GM21528 (cell line): ENCODE results near the gene FAM117A.
A peak's percentile ranks its signal among the peaks of the same experiment; 100 is the strongest.
"Not testable (repeated sequence)": the region's sequence is repeated elsewhere in the genome, so short reads cannot be mapped to it uniquely, and the experiment has no call there.

Experiments
- ATAC-seq: cut with Tn5 transposase; IDR thresholded peaks from one replicate; pipeline ENCODE4 v1.9.1; 2021; ENCODE audit warnings: mild to moderate bottlenecking, moderate library complexity; ENCODE audit not compliant: unreplicated experiment, low FRiP score

The FAM117A gene

GRCh38 chr17:49681106-49681979 is 82.6 kb downstream of the FAM117A start:
- no peak for ATAC-seq

DNA sequence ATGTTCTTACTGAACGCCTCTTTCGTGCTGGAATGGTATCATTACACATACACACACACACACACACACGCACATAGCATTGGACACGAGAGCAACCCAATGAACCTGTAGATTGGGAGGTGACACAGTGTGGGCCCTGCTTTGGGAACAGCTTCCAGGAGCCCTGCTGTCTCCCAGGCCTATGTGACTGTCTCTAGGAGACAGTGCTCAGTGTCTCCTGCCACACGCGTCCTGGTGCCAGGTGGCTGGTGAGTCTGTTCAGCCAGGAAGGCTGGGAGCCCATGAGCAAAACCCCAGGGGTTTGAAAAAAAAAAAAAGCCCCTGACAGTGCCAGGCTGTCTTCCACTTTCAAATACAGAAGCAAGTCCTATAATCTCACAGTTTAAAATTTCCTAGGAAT is 83.6 kb downstream of the FAM117A start:
- ATAC-seq = no peak

DNA sequence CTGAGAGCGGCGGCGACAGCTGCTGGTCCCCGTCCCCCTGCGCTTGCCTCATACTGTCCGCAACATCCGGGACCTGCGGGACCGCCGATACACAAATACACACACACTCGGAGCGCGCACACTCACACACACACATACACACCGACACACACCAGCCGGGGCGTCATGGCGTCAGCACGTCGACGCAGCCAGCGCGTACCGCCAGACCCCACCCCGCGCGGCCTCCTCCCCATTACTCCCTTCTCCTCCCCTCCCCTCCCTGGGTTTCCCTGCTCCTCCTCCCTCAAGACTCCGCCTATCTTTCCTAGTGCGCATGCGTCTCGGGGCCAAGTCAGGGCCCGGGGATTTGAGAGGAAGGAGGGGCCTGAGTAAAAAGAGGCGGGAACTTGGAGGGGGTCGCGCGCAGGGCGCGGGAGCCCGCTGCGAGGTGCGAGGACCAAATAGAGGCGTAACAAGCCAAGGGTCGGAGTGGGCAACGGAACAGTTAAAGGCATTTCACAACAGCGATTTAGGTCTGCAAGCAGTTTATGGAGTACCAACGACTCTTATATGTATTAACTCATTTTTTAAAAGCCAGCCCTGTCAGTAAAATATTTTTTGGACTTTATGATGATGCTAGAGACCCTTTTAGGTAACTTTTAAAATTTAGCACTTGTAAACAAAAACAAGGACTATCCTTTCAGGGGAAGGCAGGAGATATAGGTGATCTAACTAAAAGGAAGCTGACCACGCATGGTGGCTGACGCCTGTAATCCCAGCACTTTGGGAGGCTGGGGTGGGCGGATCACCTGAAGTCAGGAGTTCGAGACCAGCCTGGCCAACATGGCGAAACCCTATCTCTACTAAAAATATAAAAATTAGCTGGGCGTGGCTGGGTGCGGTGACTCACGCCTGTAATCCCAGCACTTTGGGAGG is 85.7 kb downstream of the FAM117A start, which contains the start of gene SPOP:
Gene SPOP, minus strand, starts transcription at position 165 of the 915 bp plus-strand sequence. CDS start 55,287 bp downstream, outside the sequence.
- peak; percentile 82 for ATAC-seq

- peak; percentile 48 for ATAC-seq
These were observed 86.6 kb downstream of the FAM117A start for GRCh38 chr17:49677134-49677932.

- ATAC-seq = peak; percentile 58
These were observed 87.6 kb downstream of the FAM117A start for GRCh38 chr17:49676276-49676868.

DNA sequence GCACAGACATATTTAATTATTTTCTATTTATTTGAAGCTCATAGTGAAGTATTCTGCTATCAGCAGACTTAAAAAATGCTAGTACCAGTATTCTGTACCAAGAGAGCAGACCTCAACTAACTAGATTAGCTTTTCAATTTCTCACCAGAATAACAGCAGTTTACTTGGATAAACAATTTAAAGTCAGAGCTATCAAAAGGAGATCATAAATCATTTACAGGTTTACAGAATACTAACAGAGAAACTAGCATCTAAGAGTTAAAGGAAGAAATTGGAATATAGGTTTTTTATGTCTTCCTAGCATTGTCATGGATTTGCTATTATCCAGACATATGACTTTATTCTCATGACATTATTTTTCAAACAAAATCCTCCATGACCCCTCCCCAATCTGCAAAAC is 89.4 kb downstream of the FAM117A start:
- ATAC-seq = no peak

GRCh38 chr17:49673679-49674078 is 90.3 kb downstream of the FAM117A start:
- not testable (repeated sequence) for ATAC-seq

DNA sequence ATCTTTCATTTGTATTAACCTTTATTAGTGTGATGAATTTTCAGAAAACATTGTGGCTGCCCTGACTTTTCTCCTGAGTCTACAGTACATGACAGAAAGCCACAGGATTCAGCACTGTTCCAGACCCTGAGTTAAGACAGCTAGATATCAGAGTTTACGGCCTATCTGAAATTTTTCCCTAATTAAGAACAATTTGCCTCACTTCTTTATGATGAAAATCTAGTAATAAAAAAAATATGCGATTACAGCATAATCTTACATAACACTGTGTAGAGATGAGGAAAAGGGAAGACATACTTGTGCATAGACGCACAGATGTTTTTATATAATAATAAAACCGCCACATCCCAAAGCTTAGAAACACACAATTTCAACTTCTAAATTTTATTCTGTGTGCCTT is 93.3 kb downstream of the FAM117A start:
- no peak for ATAC-seq

DNA sequence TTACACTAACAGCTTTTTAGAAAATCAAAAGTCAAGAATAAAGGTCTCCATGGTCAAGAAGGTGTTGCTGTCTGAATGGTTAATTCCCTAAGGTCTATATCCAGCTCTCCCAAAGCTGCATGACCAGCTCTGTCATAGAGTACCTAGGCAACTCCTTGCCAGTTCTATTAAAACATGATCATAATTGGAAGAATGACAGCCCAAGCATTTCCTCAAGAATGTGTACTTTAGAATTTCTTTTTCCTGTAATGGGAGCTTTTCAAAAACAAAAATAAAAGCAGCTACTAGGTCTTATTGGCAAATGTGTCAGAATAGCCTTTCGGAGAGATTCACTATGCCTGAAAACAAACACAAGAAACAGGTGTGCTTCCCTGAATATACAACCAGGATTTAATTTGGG is 93.9 kb downstream of the FAM117A start:
- ATAC-seq = no peak

- ATAC-seq = no peak
These were observed 96.1 kb downstream of the FAM117A start for GRCh38 chr17:49667854-49668253.

DNA sequence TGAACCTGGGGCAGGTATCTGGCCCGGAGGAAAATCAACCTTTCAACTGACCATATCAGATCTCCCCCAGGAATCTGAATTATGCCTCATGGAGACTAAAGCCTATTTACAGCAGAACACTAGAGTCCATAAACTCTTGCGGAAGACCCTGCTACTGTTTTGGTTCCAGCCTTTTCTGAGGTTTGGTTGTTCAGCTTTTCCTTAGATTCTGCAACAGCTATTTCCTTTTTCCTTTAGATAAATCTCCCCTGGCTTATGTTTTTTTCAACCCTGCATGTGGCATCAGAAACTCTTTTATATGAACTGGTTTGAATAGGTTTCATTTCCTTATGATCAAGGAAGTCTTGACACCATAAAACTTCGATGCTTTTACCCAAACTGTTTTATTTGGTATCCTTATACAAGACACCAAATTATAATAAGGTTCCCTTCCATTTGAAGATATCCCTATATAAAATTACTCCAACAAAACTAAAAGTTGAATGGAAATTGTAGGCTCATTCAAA is 99.2 kb downstream of the FAM117A start:
- ATAC-seq = no peak
